Parathyroid adenoma (tissue), 2 donors: Measurements from ENCODE around the gene ASH1L.
A peak's percentile ranks its signal among the peaks of the same experiment; 100 is the strongest.

Experiments used
- H2AFZ ChIP-seq: fragments of 300-600 bp; sonication (generic); one replicate; pipeline ENCODE4 v1.7.0; 2017; ENCODE audit warnings: antibody characterized with exemption, mild to moderate bottlenecking
- H3K27ac ChIP-seq: fragments of 300-600 bp; sonication (generic); one replicate; pipeline ENCODE4 v1.7.0; 2017
- H3K27me3 ChIP-seq: fragments of 300-600 bp; sonication (generic); one replicate; pipeline ENCODE4 v1.7.0; 2017; ENCODE audit warnings: low read length; ENCODE audit not compliant: control insufficient read depth, insufficient read depth
- H3K36me3 ChIP-seq: fragments of 300-600 bp; sonication (generic); one replicate; pipeline ENCODE4 v1.7.0; 2017; ENCODE audit warnings: low read length; ENCODE audit not compliant: control insufficient read depth, insufficient read depth
- H3K4me1 ChIP-seq: fragments of 300-600 bp; sonication (generic); one replicate; pipeline ENCODE4 v1.7.0; 2017; ENCODE audit warnings: control low read depth
- H3K4me2 ChIP-seq: fragments of 300-600 bp; sonication (generic); one replicate; pipeline ENCODE4 v1.7.0; 2017; ENCODE audit warnings: low read length
- H3K4me3 ChIP-seq: fragments of 300-600 bp; sonication (generic); one replicate; pipeline ENCODE4 v1.7.0; 2017; ENCODE audit warnings: low read depth, low read length
- H3K79me2 ChIP-seq: fragments of 300-600 bp; sonication (generic); one replicate; pipeline ENCODE4 v1.7.0; 2017; ENCODE audit warnings: control low read depth
- H3K9ac ChIP-seq: fragments of 300-600 bp; sonication (generic); one replicate; pipeline ENCODE4 v1.7.0; 2017; ENCODE audit warnings: mild to moderate bottlenecking
- H3K9me3 ChIP-seq: fragments of 300-600 bp; sonication (generic); one replicate; pipeline ENCODE4 v1.7.0; 2017; ENCODE audit warnings: low read length; ENCODE audit not compliant: control insufficient read depth
- CTCF ChIP-seq: fragments of 300-600 bp; sonication (generic); IDR thresholded peaks from one replicate; pipeline ENCODE4 v1.7.0; 2017; ENCODE audit warnings: antibody characterized with exemption, mild to moderate bottlenecking
- donor health status: primary hyperparathyroidism.

The ASH1L gene

GRCh38 chr1:155321639-155322503, 240.7 kb downstream of the ASH1L start:
- Histone ChIP-seq H3K79me2 (no peaks in the 10 kb centered on the region), H3K9ac (no peak overlapping the region), H3K4me1 (no peaks in the 10 kb centered on the region)

DNA sequence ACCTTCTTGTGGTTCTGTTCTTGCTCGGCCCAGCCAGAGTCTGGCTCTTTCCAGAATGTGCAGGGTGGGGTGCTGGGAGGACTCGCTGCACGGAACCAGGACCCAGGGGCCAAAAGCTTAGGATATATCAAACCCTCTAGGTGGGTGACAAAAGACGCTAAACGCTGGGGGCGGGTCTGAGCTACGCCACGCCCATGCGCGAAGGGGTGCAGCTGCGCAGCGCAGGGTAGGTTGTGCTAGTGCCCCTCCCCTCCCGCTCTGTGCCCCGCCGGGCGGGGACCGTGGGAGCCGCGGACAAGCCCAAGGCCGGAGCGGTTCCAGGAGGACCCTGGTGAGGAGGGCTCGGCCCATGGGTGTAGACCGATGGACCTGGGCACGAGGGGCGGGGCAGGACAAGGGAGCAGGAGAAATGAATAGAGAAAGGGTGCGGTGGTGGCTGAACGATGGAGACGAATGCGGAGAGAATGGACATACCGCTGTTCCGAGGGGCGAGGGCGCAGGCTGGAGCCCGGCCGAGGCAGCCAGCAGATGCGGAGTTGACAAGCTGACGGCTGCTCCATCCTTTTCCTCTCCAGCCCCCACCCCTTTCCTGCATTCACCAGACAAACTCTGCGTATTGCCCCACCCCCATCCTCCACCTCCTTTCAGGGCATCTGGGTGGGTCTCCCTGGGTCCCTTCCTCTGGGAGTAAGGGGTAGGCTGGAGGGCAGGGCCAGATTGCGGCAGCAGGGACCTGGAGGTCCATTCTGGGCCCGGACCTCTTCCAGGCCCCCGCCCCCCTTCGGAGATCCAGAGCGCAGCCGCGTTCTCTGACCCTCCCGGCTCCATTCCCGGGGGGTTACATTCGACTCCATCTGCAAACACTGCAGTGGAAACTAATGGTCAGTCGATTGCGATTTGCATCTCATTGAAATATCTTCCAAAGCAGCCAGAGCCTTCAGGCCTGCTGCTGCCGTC, 241.7 kb downstream of the ASH1L start, which contains the start of gene RUSC1:
RUSC1 (plus strand) TSS at position 234 of the 957 bp plus-strand sequence. CDS start 880 bp downstream, outside the sequence.
- no peak within 1 kb of the TSS for H3K9ac ChIP-seq
- no peaks in the 10 kb centered on the region for H3K36me3 ChIP-seq
- H3K4me3 ChIP-seq = peak within 1 kb of the TSS; percentile 41
- no peaks in the 10 kb centered on the region for H3K9me3 ChIP-seq
- no peaks in the 10 kb centered on the region for H3K79me2 ChIP-seq
- no peak within 1 kb of the TSS for H3K27ac ChIP-seq
- H3K27me3 ChIP-seq = no peaks in the 10 kb centered on the region
- H2AFZ ChIP-seq = no peak within 1 kb of the TSS
- peak within 1 kb of the TSS; percentile 30 for H3K4me2 ChIP-seq
- TF ChIP-seq CTCF = no peak
- no peaks in the 10 kb centered on the region for H3K4me1 ChIP-seq

More at GRCh38 chr1:155321639-155322503, 240.7 kb downstream of the ASH1L start:
- no peak overlapping the region for H2AFZ ChIP-seq
- H3K27ac ChIP-seq = no peak overlapping the region
- no peaks in the 10 kb centered on the region for H3K27me3 ChIP-seq
- no peaks in the 10 kb centered on the region for H3K36me3 ChIP-seq
- peak overlapping the region; percentile 100 for H3K4me2 ChIP-seq
- peak overlapping the region; percentile 6 for H3K4me3 ChIP-seq
- no peaks in the 10 kb centered on the region for H3K9me3 ChIP-seq
- no peak for TF ChIP-seq CTCF

GRCh38 chr1:155320252-155320651, 242.4 kb downstream of the ASH1L start:
- TF ChIP-seq CTCF = no peak
- Histone ChIP-seq H3K9me3 (no peaks in the 10 kb centered on the region), H3K27me3 (no peaks in the 10 kb centered on the region), H3K9ac (no peak overlapping the region), H3K4me1 (no peaks in the 10 kb centered on the region), H3K27ac (no peak overlapping the region), H3K36me3 (no peaks in the 10 kb centered on the region), H2AFZ (no peak overlapping the region), H3K79me2 (no peaks in the 10 kb centered on the region), H3K4me3 (peak overlapping the region; percentile 41), H3K4me2 (peak overlapping the region; percentile 30)

GRCh38 chr1:155319536-155319935, 243.1 kb downstream of the ASH1L start:
- no peak overlapping the region for H3K4me3 ChIP-seq
- H3K9me3 ChIP-seq = no peaks in the 10 kb centered on the region
- H3K9ac ChIP-seq = no peak overlapping the region
- no peak for TF ChIP-seq CTCF
- no peaks in the 10 kb centered on the region for H3K4me1 ChIP-seq
- H3K36me3 ChIP-seq = no peaks in the 10 kb centered on the region
- H3K4me2 ChIP-seq = no peak overlapping the region
- H3K27ac ChIP-seq = no peak overlapping the region
- H3K79me2 ChIP-seq = no peaks in the 10 kb centered on the region
- H3K27me3 ChIP-seq = no peaks in the 10 kb centered on the region
- no peak overlapping the region for H2AFZ ChIP-seq
